PC-9 (cell line): Measurements from ENCODE around the gene HOXC6. TPM values are rescaled to one million over a fixed set of nuclear protein-coding genes. Genes with fewer than 3 reads are reported as not detected.

Experiments used
- BruUV-seq: library from RNA; stranded (reverse); fragments of 400-500 nt; replicated peaks from 2 replicates; lab custom pipeline; 2021; lab: Mats Ljungman, UMichigan
- CTCF ChIA-PET: fragments of 300-600 bp; sonication (Branson Sonifier 250); formaldehyde crosslinking; loops from one replicate; lab custom pipeline; 2022; ENCODE audit warnings: antibody characterized with exemption; lab: Charles Lee
- POLR2A ChIA-PET: fragments of 300-600 bp; sonication (Branson Sonifier 250); formaldehyde crosslinking; loops from one replicate; lab custom pipeline; 2022; ENCODE audit warnings: antibody characterized with exemption; ENCODE audit not compliant: unreplicated experiment; lab: Charles Lee
- DNase-seq, 2 experiments: peaks; one replicate each; pipeline versions ENCODE4 v3.0.0 to v3.0.0-alpha.2; 2015 to 2022; ENCODE audit warnings: mixed read lengths in 1 of 2
- H2AFZ ChIP-seq: fragments of 200-600 bp; sonication (generic); 2 replicates; pipeline ENCODE4 v1.8.1; 2017; ENCODE audit warnings: antibody characterized with exemption
- H3F3A ChIP-seq: fragments of 200-600 bp; sonication (generic); 2 replicates; pipeline ENCODE4 v1.8.1; 2017; ENCODE audit warnings: antibody characterized with exemption, mild to moderate bottlenecking, low read depth; ENCODE audit not compliant: insufficient read depth
- H3K27ac ChIP-seq: fragments of 200-600 bp; sonication (generic); 2 replicates; pipeline ENCODE4 v1.6.1; 2016; ENCODE audit warnings: mixed run types
- H3K27me3 ChIP-seq: fragments of 200-600 bp; sonication (generic); 2 replicates; pipeline ENCODE4 v1.6.1; 2016; ENCODE audit warnings: low read depth, mixed run types; ENCODE audit not compliant: insufficient read depth
- H3K36me3 ChIP-seq: fragments of 200-600 bp; sonication (generic); 2 replicates; pipeline ENCODE4 v1.6.1; 2016; ENCODE audit warnings: low read depth, mixed run types
- H3K4me1 ChIP-seq: fragments of 200-600 bp; sonication (generic); replicated peaks from 2 replicates; pipeline ENCODE4 v1.6.1; 2016; ENCODE audit warnings: mixed run types; ENCODE audit not compliant: insufficient read depth
- H3K4me2 ChIP-seq: fragments of 200-600 bp; sonication (generic); 2 replicates; pipeline ENCODE4 v1.6.1; 2017; ENCODE audit warnings: mixed run types
- H3K4me3 ChIP-seq: fragments of 200-600 bp; sonication (generic); 2 replicates; pipeline ENCODE4 v1.6.1; 2016; ENCODE audit warnings: mixed run types
- H3K79me2 ChIP-seq: fragments of 200-600 bp; sonication (generic); 2 replicates; pipeline ENCODE4 v1.6.1; 2017; ENCODE audit warnings: low read depth, mixed run types
- H3K9me2 ChIP-seq: fragments of 200-600 bp; sonication (generic); 2 replicates; pipeline ENCODE4 v1.8.1; 2017; ENCODE audit warnings: mild to moderate bottlenecking; ENCODE audit not compliant: insufficient read depth
- H3K9me3 ChIP-seq: fragments of 200-600 bp; sonication (generic); 2 replicates; pipeline ENCODE4 v1.8.1; 2016; ENCODE audit warnings: low read depth; ENCODE audit not compliant: insufficient read depth
- H4K20me1 ChIP-seq: fragments of 200-600 bp; sonication (generic); 2 replicates; pipeline ENCODE4 v1.8.1; 2017; ENCODE audit not compliant: insufficient read depth
- CTCF ChIP-seq: fragments of 200-600 bp; sonication (generic); conservative IDR thresholded peaks from 2 replicates; pipeline ENCODE4 v1.6.1; 2017; ENCODE audit warnings: mixed run types, antibody characterized with exemption, mild to moderate bottlenecking, moderate library complexity
- EZH2 ChIP-seq: fragments of 200-600 bp; sonication (generic); IDR thresholded peaks from 2 replicates; pipeline ENCODE4 v1.8.0; 2017; ENCODE audit warnings: antibody characterized with exemption, low read depth
- intact Hi-C: fragments of 100-400 bp; cut with micrococcal nuclease; formaldehyde crosslinking; loops from one replicate; pipeline ENCODE4 v1.10.0; 2022; ENCODE audit not compliant: unreplicated experiment
- total RNA-seq: library from RNA; stranded (reverse); gene quantifications from 2 replicates; pipeline ENCODE4 v1.2.3, GENCODE V29; 2021

The HOXC6 gene
- total RNA-seq, 1 experiment from 2014 or later: 4.1 TPM

DNA sequence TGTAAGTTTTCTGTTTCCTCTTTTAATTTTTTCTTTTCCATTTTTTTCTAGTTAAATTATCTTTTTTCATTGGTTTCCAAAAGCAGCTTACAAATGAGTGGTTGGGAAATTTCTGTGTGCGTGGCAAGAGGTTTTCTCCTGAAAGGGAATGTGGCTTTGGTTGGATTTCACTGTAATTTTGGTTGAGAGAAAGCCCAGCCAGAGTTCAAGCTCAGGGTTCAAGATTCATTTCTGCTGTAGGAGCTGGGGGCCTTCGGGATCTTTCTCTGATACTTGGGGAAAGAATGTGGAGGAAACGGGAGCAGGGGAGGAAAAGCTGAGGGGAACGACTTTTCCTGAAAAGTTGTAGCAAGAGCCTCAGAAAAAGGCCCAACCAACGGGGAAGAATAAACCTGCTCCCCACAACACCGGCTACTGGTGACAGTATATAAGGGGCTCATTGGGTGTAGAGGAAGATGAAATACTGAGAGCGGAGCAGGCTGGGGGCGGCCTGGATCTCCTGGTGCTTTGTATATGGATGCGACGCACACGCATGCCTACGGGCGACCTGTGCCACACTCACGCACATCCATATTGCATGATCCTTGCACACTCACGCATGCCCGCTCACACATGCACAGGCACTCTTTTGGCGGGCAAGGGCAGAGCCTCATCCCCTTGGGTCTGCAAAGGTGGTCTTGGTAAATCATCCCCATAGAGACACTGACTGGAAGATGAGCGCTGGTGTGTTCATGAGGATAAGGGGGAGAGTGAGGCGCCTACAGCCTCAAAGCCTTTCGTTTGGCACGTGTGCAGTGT is 41.4 kb upstream of the HOXC6 start:
- no peaks in the 10 kb centered on the region for H3K27me3 ChIP-seq
- no peak overlapping the region for H2AFZ ChIP-seq
- peaks cover 3% of the 10 kb centered on the region; the same call in 1 of the 2 replicates for H3F3A ChIP-seq
- intact Hi-C loops: loop anchor here (5.0 kb wide), 2 partner anchors 120 to 285 kb away; no protein-coding TSS in a partner anchor
- no peak for DNase-seq
- BruUV-seq: no TSS peak
- TF ChIP-seq CTCF (no peak), EZH2 (no peak)
- no peak overlapping the region for H3K4me2 ChIP-seq
- H3K27ac ChIP-seq: no peak overlapping the region
- ChIA-PET POLR2A (no interaction called here), CTCF (interaction anchor here (1.1 kb wide), 1 partner anchor 214 kb away, joined by 3 read pairs; no protein-coding TSS in a partner anchor)
- no peaks in the 10 kb centered on the region for H4K20me1 ChIP-seq
- no peaks in the 10 kb centered on the region for H3K9me2 ChIP-seq
- no peaks in the 10 kb centered on the region for H3K36me3 ChIP-seq
- no peaks in the 10 kb centered on the region for H3K9me3 ChIP-seq
- H3K4me3 ChIP-seq: no peak overlapping the region
- H3K79me2 ChIP-seq: no peaks in the 10 kb centered on the region
- peaks cover 22% of the 10 kb centered on the region for H3K4me1 ChIP-seq

GRCh38 chr12:53987787-53988230 is 40.4 kb upstream of the HOXC6 start:
- Histone ChIP-seq H3K9me2 (no peaks in the 10 kb centered on the region), H3K27me3 (no peaks in the 10 kb centered on the region), H3K79me2 (no peaks in the 10 kb centered on the region), H4K20me1 (no peaks in the 10 kb centered on the region), H3K36me3 (no peaks in the 10 kb centered on the region), H3K4me2 (no peak overlapping the region), H3K4me3 (no peak overlapping the region), H3K4me1 (peaks cover 22% of the 10 kb centered on the region), H2AFZ (no peak overlapping the region), H3K27ac (no peak overlapping the region), H3K9me3 (no peaks in the 10 kb centered on the region), H3F3A (peaks cover 3% of the 10 kb centered on the region; the same call in 1 of the 2 replicates)
- DNase-seq: no peak
- intact Hi-C loops: loop anchor here (2.0 to 5.0 kb wide), 4 partner anchors 121 to 286 kb away; no protein-coding TSS in a partner anchor
- ChIA-PET CTCF (interaction anchor here (0.6 kb wide), 1 partner anchor 45 kb away, joined by 13 read pairs; no protein-coding TSS in a partner anchor), POLR2A (interaction anchor here (0.7 kb wide), 1 partner anchor 218 kb away, joined by 5 read pairs; no protein-coding TSS in a partner anchor)
- no peak for TF ChIP-seq EZH2
- TF ChIP-seq CTCF: no peak
- no TSS peak for BruUV-seq

DNA sequence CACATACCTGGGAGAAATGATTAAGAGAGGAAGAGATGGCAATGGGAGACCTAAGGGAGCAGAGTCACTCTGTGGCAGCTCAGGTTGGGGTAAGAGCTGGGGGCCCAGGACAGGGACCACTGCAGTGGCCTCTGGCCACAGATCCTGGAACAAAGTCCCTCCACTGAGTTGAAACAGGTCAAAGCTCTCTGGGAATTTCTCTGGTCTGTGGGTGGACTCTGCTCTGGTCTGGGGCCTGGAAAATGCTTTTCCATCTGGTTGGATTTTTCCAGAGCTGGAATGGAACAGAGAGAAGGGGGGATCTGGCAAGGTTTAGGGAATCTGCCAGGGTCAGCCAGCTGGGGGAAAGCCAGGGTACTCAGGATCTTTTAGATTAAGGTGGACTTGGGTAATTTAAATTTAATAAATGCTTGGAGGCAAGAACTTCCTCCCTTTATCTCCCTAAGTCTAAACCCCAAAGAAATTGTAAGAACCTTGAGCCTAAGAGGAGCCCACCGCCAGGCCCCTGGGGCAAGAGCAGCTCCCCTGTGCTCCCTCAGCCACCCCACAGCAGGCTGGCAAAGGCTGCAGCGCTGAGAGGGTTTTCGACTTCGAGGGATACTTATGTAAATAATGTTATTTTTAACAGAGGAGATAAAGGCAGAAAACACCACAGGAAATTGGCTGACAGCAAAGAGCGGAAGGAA is 39.6 kb upstream of the HOXC6 start:
- Histone ChIP-seq H3K9me3 (no peaks in the 10 kb centered on the region), H3K4me3 (peak overlapping the region; percentile 55; the same call in 1 of the 2 replicates), H3K9me2 (no peaks in the 10 kb centered on the region), H2AFZ (no peak overlapping the region), H3K27ac (no peak overlapping the region), H3K79me2 (0 out of 2 replicates have a peak, but pooled peaks cover 3% of the 10 kb centered on the region), H3K4me2 (peak overlapping the region; percentile 84), H3K4me1 (peaks cover 29% of the 10 kb centered on the region), H3K36me3 (no peaks in the 10 kb centered on the region), H3F3A (peaks cover 3% of the 10 kb centered on the region; the same call in 1 of the 2 replicates), H3K27me3 (no peaks in the 10 kb centered on the region), H4K20me1 (no peaks in the 10 kb centered on the region)
- POLR2A ChIA-PET: no interaction called here
- no peak for DNase-seq
- CTCF ChIA-PET: interaction anchor here (0.6 kb wide), 1 partner anchor 44 kb away, joined by 13 read pairs; no protein-coding TSS in a partner anchor
- intact Hi-C loops: loop anchor here (2.0 to 5.0 kb wide), 4 partner anchors 121 to 286 kb away; no protein-coding TSS in a partner anchor
- TF ChIP-seq CTCF: no peak
- no TSS peak for BruUV-seq
